GM18517 (cell line): Measurements from ENCODE around the gene PRKN.

Experiments used
- ATAC-seq: cut with Tn5 transposase; IDR thresholded peaks from one replicate; pipeline ENCODE4 v1.9.1; 2021; ENCODE audit warnings: mild to moderate bottlenecking, moderate library complexity; ENCODE audit not compliant: unreplicated experiment

The PRKN gene

DNA sequence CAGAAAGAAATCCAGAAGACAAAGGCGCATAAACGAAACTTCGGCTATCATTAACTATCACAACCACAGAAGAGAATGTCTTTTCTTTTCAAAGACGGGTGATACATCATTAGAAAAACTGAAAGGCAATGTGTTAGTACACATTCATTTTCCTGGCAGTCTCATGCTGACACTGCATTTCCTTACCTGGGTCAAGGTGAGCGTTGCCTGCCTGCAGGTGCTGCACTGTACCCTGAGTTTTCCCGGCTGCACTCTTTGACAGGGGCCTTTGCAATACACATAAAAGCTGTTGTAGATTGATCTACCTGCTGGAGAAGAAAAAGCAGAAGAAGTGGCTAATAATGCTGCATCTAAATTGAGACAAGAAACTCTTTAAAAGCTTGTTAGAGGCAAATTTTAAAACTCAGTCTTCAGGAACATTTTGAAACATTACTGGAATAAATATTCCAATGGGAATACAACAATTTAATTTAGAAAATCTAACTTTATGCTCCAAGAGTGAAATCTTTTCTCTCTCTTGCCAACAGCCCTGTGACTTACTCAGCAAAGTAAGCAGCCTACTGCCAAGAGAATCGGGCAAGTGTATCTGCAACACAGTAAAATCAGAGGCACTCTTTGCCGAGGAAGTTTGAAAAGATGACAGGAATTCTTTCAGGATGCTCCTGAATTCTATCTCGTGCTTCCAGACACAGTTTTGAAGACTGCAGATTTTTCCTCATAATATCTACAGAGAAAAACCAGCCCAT is 526.4 kb downstream of the PRKN start:
- no peak for ATAC-seq

DNA sequence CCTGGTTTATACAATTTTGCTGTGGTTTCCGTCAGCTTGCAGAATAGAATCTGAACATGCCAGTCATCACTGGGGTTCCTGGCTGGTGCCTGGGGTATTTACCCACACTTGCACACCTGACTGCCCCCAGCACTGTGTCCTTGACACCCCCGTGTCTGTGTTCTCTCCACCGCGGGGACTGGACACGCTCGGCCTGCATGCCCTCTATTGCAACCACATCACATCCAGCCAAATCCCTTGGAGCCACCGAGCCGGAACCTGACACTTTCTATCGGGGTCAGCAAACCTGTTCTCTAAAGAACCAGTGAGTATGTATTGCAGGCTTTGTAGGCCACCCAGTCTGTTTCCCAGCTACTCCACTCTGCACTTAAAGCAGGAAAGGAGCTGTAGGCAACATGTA is 527.5 kb downstream of the PRKN start:
- no peak for ATAC-seq

DNA sequence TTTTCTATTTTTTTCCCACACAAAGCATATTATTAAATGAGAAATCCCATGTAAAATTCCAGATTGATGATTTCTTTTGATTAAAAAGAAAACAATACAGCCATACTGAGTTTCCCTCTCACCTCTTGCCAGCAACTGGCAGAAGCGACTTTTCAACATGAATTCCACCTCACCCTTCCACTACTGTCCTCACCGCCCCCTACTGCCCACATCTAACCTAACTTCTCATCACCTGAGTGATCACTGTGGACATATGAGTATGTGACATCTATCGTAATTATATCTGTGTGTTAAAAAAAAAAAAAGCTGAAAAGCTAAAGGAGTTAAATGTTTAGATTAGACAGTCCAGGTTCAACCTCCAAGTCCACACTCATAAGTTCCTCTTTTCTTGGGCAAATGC is 528.6 kb downstream of the PRKN start:
- no peak for ATAC-seq

DNA sequence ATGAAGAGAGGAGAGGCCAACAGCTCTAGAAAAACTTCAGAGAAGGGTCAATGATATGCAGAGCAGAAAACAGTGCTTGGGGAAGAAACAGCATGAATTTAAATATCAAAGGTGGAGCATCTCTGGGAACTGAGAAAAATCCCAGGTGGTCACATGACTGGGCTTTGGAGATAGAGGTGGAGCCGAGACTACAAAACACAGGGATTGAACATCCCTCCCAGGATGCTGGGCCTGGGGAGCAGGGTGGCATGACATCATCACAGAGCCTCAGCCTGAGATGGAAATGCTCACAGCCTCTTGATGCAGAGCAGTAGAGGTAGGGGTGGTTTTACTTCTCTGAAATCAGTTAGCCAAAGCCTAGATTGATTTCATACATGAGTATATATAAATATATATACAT is 529.5 kb downstream of the PRKN start:
- ATAC-seq: no peak

DNA sequence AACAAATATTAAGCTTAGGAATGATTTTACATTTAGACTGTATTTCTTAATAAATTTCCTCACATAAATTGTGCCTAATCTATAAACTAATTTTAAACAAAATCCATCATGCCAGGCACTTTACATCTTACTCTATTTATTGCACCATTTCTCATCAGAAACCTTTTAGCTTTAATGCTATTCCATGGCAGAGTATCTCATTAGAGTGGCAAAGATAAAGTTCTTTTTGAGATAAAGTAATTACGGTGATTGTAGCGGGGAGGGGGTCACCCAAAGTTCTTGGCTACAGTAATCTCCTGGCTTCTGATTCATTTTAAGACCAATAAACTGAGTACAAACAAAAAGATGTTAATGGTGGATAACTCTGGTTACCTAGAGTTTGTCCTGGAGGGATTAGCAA is 532.1 kb downstream of the PRKN start:
- no peak for ATAC-seq

DNA sequence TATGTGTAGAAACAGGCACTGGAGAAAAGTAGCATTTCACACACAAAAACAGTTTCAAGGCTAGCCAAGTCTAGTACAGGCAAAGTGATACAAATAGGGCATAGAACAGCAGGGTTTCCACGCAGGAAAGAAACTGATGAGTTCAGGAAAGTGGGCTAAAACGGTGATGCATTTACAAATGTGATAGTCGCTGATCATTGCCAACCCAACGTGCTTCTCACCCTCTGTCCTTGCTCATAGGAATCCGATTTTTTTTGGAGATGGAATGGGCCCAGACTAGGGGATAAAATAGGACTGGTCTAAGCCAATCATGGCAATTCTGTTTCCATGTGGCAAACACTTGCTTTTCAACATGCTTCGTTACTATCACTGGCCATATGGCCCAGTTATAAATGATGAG is 536.6 kb downstream of the PRKN start:
- ATAC-seq: no peak

DNA sequence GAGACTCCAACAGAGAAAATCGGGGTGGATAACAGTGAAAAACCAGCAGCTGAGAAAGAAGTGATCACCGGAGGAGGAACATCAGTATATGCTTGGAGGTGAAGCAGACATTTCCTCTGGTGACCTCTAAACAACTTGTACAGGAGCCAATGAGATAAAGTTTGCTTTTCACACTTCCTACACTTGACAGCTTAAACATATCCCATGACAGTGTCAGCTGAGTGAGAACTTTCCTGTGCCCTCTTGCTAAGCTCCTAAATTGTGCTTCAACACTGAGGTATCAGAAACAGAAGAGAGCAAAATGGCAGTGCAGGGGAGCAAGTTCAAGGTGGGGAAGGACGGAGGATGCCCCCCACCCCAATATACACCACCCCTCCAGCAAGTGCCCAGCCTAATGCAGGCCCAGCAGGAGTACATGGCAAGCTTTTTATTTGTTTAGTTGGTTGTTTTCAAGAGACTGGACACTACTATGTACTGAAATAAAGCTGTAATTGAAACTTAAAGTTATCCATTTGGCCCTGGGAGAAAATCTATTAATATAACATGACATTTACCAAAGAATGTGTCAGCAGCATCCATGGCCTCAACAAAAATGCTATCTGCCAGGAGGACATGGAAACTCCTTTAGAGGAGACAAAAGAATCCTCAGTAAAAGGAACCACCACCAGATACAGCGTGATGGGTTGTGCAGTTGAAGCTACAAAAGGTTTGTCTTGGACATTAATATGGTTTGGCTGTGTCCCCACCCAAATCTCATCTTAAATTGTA is 540.2 kb downstream of the PRKN start:
- ATAC-seq: no peak

DNA sequence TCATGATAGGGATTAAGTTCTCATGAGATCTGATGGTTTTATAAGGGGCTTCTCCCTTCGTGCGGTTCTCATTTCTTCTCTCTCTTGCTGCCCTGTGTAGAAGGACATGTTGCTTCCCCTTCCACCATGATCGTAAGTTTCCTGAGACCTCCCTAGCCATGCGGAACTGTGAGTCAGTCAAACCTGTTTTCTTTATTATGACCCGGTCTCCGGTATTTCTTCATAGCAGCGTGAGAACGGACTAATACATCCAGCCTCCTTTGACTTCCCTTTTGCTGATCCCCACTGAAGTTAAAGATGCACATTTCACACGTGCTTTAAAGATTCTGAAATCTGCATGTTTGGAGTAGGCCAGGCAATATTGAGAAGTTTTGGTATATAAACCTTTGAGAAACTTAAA is 543.1 kb downstream of the PRKN start:
- no peak for ATAC-seq

DNA sequence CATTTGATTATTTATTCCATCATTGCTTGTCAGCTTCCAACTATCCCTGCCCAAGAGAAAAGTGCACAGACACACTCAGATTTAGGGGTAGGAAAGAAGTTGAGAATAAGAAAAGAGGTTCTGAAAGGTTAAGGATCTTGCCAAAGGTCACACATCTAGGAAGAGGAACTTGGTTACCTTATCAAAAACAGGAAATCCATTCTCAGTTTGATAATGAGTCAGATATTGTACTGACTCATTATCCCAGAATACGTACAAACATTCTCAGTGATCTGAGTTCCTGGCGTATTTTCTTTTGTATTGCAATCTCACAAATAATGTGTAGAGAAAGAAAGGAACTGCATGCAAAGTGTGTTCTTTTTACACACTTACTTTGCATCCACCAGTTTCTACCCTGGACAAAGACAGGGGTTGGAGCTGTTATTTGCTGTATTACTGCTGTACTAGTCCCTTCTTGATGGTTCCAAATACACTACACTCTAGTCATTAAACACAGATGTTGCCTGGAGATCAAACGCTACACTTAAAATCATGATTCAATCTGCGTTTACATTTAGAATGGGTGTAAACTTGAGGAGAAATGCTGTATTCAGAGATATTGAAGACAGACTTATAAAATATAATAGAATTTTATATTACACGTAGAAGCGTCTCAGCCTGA is 545.7 kb downstream of the PRKN start:
- no peak for ATAC-seq

DNA sequence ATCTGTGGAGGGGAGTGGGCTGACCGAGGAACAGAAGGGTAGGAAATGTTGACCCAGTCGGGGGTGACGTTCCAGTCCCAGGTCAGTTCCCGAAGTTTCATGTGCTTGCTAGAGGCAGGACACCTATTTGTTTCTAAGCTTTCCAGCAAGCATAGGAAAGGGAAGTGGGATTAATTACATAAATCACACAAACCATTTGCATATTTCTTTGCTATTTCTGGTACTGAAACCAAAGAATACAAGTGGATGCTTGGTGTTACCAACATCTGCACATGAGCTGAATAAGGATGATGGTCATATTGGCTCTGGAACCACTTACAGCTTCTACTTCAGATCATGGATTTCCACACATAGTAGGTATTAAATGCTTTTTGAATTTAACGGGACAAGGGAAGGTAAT is 546.5 kb downstream of the PRKN start:
- ATAC-seq: no peak

DNA sequence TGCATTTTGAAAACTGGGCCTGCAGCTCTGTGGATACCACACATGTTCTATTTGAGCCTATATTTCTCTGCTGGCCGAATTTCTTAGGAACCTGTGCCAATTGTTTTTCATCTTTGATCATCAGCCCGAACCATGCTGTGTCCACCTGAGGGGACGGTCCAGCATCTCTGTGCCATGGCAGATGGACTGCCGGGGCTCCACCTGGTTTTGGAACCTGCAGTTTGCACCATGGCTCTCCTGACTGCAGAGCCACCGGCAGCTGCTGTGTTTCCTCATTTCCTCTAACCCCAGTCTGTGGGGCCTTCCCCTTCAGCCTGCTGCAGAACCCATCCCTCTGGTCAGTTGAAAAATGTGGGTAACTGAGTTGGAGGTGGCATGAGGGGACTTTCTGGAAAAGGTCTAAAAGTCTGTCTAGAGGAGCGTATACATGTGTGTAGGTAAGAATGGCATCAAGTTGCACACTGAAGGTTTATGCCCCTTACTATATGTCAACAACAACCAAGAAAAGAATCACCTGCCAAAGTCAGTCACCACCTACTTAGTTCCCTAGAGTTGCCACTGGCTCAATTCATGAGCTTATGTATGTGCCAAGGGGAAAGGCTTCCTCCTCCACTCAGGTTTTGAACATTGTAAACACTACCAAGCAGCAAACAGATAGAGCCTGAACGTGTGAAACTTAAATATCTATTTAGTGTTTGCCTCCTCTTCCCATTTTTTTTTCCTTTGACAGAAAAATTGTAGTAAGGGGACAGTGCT is 548.2 kb downstream of the PRKN start:
- no peak for ATAC-seq

DNA sequence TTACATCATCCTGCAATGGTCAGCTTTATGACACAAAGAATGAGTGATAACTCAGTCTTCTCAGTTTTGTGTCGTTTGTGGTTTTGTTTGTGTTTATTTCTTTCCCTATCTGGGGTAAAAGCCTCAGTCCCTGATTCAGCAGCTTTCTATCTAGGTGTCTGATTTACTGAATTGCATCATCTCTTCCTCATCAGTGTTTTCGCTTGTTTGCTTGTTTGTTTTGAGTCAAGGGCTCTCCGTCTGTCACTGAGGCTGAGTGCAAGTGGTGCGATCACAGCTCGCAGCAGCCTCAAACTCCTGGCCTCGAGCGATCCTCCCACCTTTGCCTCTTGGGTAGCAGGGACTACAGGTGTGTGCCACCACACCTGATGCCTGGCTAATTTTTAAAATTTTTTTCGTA is 548.9 kb downstream of the PRKN start:
- ATAC-seq: no peak

DNA sequence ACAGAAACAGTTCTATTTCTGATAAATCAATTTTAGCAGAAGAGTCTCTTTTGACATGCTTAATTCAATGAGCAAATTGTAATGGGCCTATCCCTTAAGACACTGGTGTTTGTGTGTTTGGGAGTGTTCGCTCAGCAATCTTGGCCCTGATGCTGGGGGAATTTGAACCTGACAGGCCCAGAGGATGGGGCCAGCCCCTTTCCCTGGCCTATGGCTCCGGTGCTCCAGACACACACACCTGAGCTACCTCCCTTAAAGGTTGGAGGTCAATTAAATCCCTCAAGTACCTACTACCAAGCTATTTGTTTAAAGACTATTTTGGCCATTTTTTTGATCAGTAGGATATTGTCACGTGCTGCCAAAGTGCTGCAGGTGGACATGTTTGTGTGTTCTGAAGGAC is 549.3 kb downstream of the PRKN start:
- ATAC-seq: no peak

DNA sequence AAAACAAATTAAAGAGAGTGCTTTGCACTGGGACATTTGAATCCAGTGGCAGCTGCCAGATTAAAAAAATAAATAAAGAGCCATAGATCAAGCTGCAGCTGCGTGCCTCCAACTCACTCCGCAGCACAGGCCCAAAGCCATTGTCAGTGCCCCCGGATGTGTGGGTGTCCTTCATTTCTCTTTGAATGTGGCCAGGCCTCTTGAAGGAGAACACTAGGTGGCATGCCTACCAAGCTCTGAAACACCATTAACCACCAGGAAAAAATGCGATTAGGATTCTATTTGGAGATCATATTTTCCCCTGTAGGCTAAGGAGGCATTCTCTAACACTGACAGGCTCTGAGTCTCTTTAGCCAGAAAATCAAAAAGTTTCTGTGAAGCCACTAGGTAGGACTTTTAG is 549.8 kb downstream of the PRKN start:
- no peak for ATAC-seq

DNA sequence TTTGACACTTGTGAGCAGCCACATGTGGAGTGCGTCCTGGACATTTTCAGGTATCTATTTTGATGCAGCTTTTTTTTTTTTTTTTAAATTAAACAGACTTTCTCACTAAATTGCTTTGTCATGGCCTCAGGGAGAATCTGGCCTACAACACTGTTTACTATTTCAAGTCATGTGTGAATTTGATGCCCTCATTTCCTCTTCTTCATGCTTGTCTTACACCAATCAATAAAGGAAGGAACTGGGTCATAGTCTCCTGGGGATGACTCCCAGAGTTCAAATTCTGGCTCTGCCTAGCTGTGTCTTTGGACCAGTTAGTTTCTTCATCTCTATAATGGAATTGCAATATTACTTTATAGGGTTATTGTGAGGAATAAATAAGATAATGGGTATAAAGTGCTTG is 554.1 kb downstream of the PRKN start:
- no peak for ATAC-seq

DNA sequence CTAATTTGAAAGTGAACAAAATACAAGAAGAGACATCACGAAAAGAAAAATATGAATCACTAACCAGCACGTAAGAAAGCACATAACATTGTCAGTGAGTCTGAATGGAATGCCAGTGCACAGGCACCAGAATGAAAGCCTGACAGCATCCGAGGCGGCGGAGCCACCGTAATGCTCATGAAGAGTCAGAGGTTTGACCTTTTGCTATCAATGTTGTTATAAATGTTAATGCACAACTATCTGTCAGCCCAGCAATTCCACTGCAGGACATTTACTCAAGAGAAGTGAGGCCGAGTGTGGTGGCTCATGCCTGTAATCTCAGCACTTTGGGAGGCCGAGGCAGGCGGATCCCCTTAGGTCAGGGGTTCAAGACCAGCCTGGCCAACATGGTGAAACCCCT is 562.1 kb downstream of the PRKN start:
- no peak for ATAC-seq

DNA sequence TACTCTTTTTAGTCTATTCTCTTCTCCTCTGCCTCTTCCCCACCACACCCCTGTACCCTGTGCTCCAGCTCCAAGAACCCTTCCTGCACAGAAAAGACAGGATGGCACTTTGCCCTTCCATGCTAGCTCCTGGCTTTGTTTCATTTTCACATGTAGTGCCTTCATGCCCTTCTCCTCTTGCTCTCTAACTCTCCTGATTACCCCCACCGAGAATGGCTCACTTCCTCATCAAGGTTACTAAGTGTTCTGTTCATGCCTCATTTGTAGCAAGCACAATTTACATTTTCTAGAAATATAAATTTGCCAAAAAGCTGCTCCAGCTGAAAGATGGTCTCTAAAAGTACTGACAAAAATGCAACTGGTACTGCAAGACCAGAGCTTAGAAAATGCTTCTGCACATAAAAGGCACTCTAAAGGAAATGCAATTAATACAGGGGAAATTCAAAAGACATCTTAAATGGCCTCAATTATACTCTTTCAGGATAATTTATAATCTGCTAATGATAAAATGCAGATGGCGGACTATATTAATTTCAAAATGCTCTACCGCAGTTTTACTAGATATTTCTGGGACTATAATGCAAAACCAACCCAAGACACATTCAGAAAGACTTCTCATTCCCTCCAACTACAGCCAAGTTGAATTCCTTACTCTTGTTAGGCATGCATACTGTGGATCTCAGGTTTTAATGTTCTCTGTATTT is 570.2 kb downstream of the PRKN start:
- peak; percentile 49 for ATAC-seq

DNA sequence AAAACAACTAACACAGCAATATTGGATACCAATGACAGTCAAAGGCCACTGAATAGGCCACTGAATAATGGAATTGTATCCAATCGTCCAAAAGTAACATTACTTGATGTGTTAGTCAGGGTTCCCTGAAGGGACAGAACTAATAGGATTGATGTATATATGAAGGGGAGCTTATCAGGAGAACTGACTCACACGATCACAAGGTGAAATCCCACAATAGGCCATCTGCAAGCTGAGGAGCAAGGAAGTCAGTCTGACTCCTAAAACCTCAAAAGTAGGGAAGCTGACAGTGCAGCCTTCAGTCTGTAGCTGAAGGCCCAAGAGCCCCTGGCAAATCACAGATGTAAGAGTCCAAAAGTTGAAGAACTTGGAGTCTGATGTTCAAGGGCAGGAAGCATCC is 571.4 kb downstream of the PRKN start:
- no peak for ATAC-seq

DNA sequence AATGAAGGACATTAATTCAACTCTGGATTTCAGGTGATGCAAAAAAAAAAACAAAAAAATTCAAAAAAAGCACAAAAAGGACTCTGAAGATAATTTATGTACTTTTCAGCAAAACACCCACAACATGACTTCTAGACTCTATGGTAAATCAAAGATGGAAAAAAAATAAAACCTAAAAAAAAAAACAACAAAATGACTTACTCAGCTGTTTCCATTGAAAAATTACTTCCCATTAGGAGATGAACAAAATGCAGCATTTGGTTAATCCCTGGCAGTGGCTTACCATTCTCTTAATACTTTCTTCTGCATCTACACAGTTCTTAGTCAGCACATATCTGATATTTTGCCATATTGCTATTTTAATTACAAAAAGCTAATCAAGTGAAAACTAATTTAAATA is 572.6 kb downstream of the PRKN start:
- ATAC-seq: no peak

DNA sequence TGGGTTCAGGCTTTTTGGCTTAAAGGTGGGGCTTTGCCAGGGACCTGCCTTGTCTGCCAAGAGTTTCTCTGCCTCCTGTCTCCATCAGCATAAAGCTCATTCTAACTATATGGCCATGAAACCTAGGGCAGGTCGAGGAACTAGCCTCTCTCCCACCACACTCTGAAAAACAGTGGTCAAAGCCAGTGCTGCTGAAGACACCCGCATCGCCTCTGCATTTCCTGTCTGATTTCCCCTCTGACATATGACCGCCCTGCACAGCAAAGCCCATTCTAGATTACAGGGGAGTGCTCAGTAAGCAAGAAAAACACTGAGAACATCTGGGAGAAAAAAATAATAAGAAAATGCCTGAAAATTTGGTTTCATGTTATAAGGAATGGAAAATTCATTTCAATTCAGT is 573.6 kb downstream of the PRKN start:
- ATAC-seq: no peak

DNA sequence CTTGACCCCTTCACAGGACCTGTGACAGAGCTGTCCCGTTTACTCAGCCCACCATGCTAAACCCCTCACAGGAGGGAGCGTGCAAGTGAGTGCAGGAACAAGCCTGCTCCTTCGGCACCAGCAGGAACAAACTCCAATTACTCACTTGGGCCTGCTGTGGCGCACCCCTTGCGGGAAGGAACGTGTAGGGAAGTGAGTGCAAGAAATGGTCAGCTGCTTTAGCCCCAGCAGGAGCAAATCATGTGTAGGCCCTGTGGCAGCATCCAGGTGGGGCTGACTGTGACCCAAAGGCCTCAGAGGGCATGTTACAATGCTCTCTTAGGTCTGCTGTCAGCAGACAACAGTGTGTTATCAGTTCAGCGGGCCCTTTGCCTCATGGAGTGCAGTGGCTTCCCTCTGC is 574.4 kb downstream of the PRKN start:
- no peak for ATAC-seq
